ENCODE results near the gene ARHGAP26. TPM values are rescaled to one million over a fixed set of nuclear protein-coding genes. Genes with fewer than 3 reads are reported as not detected.

The ARHGAP26 gene
- total RNA-seq, 4 donors from 2014 or later: 28.2 to 52.3 (median 37.9) TPM

DNA sequence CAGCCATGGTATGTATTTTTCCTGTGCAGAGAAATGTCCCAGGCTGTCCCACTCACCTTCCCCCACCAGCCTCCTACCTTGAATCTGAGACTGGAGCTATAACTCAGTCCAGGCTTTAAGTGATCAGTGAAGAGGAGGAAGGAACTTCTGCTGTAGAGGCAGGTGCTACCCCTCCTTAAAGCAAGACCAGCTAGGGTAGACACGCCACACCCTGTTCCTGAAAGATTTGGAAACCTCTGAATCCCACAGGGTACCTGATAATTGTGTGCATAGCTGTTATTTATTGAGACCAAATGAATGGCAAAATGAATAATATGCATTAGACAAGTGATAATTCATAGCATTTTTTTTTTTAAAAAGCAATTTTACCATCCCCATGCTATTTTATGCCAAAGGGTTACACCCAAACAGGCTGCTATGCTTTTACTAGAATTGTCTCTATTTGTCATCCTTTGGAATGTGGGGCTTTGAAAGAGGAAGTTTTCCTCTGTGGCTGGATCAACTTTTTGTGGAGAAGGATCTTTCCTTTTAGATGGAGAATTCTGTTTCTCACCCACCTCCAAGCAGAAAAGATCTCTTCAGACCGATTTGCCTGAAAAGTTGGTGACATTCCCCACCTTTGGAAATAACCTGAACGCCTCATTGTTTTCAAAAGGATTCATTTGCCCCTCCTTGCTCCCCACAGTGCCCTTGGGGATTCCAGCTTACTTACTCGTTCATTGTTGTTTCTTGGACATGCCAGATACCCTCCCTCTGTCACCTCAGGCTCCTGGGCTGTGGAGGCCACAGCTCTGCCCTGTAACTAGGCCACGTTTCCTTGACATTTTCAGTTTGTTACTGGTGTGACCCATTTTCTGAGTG lies 384.6 kb downstream of the ARHGAP26 start:
- peak overlapping the region in 2 of 3 donors; percentile 3 to 23 for H3K27ac ChIP-seq
- no peaks in the 10 kb centered on the region for H3K36me3 ChIP-seq
- DNase-seq: no peak
- TF ChIP-seq POLR2A (IDR thresholded peaks at IDR 0.05): no peak
- TF ChIP-seq, protein P1, sequence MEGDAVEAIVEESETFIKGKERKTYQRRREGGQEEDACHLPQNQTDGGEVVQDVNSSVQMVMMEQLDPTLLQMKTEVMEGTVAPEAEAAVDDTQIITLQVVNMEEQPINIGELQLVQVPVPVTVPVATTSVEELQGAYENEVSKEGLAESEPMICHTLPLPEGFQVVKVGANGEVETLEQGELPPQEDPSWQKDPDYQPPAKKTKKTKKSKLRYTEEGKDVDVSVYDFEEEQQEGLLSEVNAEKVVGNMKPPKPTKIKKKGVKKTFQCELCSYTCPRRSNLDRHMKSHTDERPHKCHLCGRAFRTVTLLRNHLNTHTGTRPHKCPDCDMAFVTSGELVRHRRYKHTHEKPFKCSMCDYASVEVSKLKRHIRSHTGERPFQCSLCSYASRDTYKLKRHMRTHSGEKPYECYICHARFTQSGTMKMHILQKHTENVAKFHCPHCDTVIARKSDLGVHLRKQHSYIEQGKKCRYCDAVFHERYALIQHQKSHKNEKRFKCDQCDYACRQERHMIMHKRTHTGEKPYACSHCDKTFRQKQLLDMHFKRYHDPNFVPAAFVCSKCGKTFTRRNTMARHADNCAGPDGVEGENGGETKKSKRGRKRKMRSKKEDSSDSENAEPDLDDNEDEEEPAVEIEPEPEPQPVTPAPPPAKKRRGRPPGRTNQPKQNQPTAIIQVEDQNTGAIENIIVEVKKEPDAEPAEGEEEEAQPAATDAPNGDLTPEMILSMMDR (IDR thresholded peaks at IDR 0.05): no peak
- H3K4me1 ChIP-seq: peaks cover 0 to 16% of the 10 kb centered on the region in 2 donors
- H3K4me3 ChIP-seq (replicated peaks in 1 of 3): no peak overlapping the region
- H3K27me3 ChIP-seq: no peaks in the 10 kb centered on the region
- WGBS, 2 donors: 77 to 89% methylated on average over 5 of the region's 5 CpGs
- no peaks in the 10 kb centered on the region for H3K9me3 ChIP-seq
- intact Hi-C loops (cut with DNase I): no loop called here

DNA sequence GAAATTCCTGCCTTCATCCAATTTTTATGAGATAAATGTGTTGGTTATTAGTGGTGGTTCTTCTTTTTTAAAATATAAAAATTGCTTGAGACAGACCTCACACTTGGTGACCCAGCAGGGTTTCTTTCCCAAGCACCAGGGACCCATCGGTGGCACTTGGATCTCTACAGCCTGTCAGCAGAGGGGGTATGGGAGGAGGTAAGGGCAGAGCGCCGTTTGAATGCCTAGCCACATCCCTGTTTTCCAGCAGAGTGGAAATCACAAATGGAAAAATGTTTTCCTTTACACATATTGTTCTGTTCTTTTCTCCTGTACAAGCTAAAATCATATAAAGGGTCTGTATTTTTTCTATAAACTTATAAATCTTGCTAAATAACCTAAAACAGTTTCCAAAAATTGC lies 385.3 kb downstream of the ARHGAP26 start:
- DNase-seq: no peak
- Histone ChIP-seq H3K4me3 (replicated peaks in 1 of 3) (no peak overlapping the region), H3K36me3 (no peaks in the 10 kb centered on the region), H3K4me1 (peaks cover 0 to 16% of the 10 kb centered on the region in 2 donors), H3K9me3 (no peaks in the 10 kb centered on the region), H3K27ac (no peak overlapping the region), H3K27me3 (no peaks in the 10 kb centered on the region)
- TF ChIP-seq POLR2A (IDR thresholded peaks at IDR 0.05): no peak
- TF ChIP-seq, protein P1 (IDR thresholded peaks at IDR 0.05): no peak
- intact Hi-C loops (cut with DNase I): no loop called here
- 80 to 82% methylated on average over 3 of the region's 3 CpGs for WGBS, 2 donors

DNA sequence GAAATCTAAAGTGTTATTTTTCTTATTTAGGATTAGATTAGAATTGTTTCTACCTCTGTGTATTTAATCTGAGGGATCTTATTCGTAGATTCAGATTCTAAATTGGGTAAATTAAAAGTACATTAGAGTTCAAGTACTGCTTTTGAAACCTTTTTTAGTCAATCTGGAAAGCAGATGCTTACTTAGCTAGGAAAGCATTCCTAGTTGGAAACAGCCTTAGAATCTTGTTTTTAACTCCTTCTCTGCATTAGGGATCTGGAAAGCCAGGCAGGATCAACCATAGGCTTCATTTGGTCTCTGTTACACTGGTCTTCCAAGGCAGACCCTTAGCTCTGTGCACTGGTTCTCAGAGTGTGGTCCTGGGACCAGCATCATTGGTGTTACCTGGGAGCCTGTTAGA lies 385.9 kb downstream of the ARHGAP26 start:
- no peaks in the 10 kb centered on the region for H3K9me3 ChIP-seq
- intact Hi-C loops (cut with DNase I): no loop called here
- peaks cover 0 to 16% of the 10 kb centered on the region in 2 donors for H3K4me1 ChIP-seq
- H3K27ac ChIP-seq: no peak overlapping the region
- no peaks in the 10 kb centered on the region for H3K27me3 ChIP-seq
- DNase-seq: no peak
- WGBS, 2 donors: 72 to 74% methylated on average over 1 of the region's 1 CpG
- TF ChIP-seq POLR2A (IDR thresholded peaks at IDR 0.05): no peak
- TF ChIP-seq, protein P1 (IDR thresholded peaks at IDR 0.05): no peak
- H3K36me3 ChIP-seq: no peaks in the 10 kb centered on the region
- H3K4me3 ChIP-seq (replicated peaks in 1 of 3): no peak overlapping the region

DNA sequence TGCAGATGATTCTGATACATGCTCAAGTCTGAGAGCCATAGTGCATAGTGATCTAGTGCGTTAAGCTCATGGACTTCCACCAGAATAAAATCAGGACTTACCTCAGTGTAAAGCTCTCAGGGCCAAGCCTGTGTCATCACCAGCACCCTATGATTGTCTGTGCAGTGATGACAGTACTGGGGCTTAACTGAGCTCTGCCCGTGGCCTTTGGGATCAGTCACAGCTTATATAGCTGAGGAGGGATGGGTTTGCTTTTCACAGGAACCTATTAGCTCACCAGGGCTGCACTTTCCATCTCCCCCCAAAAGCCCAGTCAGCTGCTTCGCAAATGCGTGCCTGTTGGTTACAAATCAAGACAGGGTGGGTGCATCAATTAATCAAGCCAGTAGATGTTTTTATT lies 386.4 kb downstream of the ARHGAP26 start:
- no peaks in the 10 kb centered on the region for H3K36me3 ChIP-seq
- H3K4me3 ChIP-seq (replicated peaks in 1 of 3): no peak overlapping the region
- peaks cover 0 to 16% of the 10 kb centered on the region in 2 donors for H3K4me1 ChIP-seq
- intact Hi-C loops (cut with DNase I): no loop called here
- TF ChIP-seq, protein P1 (IDR thresholded peaks at IDR 0.05): no peak
- TF ChIP-seq POLR2A (IDR thresholded peaks at IDR 0.05): no peak
- no peak for DNase-seq
- no peaks in the 10 kb centered on the region for H3K9me3 ChIP-seq
- no peak overlapping the region for H3K27ac ChIP-seq
- WGBS, 2 donors: 96 to 98% methylated on average over 4 of the region's 4 CpGs
- H3K27me3 ChIP-seq: no peaks in the 10 kb centered on the region

DNA sequence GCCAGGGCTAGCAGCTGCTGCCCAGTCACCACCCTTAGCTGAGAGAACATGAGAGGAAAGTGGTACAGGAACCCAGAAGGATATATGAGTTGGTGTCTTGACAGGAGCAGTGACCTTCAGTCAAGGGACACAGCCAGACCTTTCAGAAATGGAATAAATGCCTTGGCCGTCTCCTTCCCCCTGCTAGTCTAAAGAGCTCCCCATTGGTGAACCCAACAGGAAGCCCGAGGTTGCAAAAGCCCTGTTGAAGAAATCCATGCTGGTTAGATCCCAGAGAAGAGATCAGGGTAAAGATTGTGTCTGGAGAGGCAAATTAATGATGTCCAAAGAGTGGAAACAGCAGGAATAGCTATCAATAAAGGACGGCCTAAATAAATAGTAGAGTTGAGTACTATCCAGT lies 388.9 kb downstream of the ARHGAP26 start:
- H3K4me3 ChIP-seq (replicated peaks in 1 of 3): no peak overlapping the region
- WGBS, 2 donors: 61 to 93% methylated on average over 3 of the region's 3 CpGs
- H3K4me1 ChIP-seq: peaks cover 0 to 11% of the 10 kb centered on the region in 2 donors
- H3K9me3 ChIP-seq: no peaks in the 10 kb centered on the region
- DNase-seq: no peak
- TF ChIP-seq POLR2A (IDR thresholded peaks at IDR 0.05): no peak
- TF ChIP-seq, protein P1 (IDR thresholded peaks at IDR 0.05): no peak
- no peaks in the 10 kb centered on the region for H3K36me3 ChIP-seq
- intact Hi-C loops (cut with DNase I): no loop called here
- H3K27me3 ChIP-seq: no peaks in the 10 kb centered on the region
- H3K27ac ChIP-seq: no peak overlapping the region
